SK-N-SH (cell line): ENCODE measurements around the gene AGFG1.

ENCODE experiments used
- EZH2phosphoT487 ChIP-seq: fragments of 200-600 bp; sonication (generic); IDR thresholded peaks from 2 replicates; pipeline ENCODE4 v1.6.1; 2017; ENCODE audit warnings: low read depth, mixed run types, mild to moderate bottlenecking, antibody characterized with exemption, moderate library complexity, borderline replicate concordance
- SIN3A ChIP-seq: IDR thresholded peaks from 2 replicates; pipeline ENCODE4 v1.6.1; 2012; ENCODE audit warnings: low read depth, mild to moderate bottlenecking, low read length, moderate library complexity, borderline replicate concordance
- TAF1 ChIP-seq: IDR thresholded peaks from 2 replicates; pipeline ENCODE4 v1.6.1; 2012; ENCODE audit warnings: low read depth, mild to moderate bottlenecking, low read length, moderate library complexity, borderline replicate concordance
- TF ChIP-seq, protein P1 (sequence below): fragments of 200-600 bp; sonication (generic); IDR thresholded peaks from 2 replicates; pipeline ENCODE4 v1.6.1; 2017; ENCODE audit warnings: antibody characterized with exemption, mild to moderate bottlenecking, moderate library complexity

DNA sequence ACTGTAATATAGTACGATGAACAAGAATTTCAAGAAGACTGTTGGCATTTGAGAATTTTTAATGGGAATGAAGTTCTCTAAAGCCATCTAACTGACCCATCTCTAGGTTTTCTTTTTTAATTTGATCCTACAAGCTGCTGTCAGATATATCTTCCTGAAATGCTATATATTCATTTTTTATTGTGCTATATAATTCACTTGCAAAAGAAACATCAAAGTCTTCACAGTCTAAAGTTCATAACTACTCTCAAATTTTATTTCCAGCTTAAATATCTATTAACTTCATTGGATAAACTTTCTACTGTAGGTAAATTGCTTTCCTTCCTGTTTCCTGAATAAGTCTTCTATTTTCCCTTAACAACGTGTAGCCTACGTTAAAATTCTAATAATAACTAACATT is 130.4 kb downstream of the AGFG1 start:
- TF ChIP-seq SIN3A (no peak), EZH2phosphoT487 (no peak), TAF1 (no peak)
- TF ChIP-seq, protein P1, sequence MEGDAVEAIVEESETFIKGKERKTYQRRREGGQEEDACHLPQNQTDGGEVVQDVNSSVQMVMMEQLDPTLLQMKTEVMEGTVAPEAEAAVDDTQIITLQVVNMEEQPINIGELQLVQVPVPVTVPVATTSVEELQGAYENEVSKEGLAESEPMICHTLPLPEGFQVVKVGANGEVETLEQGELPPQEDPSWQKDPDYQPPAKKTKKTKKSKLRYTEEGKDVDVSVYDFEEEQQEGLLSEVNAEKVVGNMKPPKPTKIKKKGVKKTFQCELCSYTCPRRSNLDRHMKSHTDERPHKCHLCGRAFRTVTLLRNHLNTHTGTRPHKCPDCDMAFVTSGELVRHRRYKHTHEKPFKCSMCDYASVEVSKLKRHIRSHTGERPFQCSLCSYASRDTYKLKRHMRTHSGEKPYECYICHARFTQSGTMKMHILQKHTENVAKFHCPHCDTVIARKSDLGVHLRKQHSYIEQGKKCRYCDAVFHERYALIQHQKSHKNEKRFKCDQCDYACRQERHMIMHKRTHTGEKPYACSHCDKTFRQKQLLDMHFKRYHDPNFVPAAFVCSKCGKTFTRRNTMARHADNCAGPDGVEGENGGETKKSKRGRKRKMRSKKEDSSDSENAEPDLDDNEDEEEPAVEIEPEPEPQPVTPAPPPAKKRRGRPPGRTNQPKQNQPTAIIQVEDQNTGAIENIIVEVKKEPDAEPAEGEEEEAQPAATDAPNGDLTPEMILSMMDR: no peak
